ENCODE measurements around the gene GAD1. TPM values are rescaled to one million over a fixed set of nuclear protein-coding genes. Genes with fewer than 3 reads are reported as not detected.

Gene GAD1
- total RNA-seq, 1 experiment from 2014 or later, result 2.4 TPM

DNA sequence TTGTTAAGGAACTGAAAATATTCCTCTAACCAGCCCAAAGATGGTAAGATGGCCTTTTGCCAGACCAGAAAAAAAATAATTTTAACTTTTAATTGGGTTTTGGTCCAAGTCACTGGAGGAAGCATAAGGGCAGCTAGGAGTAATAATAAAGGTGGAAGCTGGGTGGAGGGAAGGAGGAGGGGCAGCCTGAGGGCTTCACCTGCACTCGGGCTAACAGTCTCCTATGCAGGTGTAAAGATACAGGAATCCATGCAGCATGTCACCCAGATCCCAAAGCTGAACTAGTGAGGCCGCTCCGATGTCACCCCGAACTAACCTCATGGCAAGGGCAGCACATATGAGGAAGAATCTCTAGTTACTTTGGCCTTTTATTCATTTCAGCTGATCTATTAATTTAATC, 75.2 kb downstream of the GAD1 start:
- DNase-seq (ENCODE audit: low read depth), result no peak

DNA sequence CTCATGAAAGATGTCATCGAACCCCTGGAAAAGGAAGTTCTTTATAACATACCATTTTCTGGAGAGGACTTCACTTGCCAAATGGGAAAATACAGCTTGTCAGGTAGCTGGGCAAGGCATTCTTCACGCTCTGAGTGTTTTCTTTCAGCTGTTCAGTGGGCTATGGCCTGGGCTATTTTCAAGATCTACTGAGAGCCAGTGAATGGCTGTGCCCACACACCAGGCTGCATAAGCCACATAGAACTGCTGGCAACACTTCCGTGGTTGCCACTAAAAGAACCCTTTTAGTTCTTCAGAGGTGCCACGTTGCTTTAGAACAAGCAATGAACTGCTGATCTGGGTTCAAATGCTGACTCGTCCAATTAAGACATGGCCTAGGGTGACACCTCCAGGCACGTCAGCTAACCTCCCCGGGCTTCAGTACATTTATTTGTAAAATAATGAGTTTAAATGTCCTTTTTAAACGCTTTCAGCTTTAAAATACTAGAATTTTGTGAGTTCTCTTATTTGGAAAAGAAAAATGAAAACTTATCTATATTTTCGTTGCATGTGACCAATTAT, 75.8 kb downstream of the GAD1 start:
- DNase-seq (ENCODE audit: low read depth), result no peak

DNA sequence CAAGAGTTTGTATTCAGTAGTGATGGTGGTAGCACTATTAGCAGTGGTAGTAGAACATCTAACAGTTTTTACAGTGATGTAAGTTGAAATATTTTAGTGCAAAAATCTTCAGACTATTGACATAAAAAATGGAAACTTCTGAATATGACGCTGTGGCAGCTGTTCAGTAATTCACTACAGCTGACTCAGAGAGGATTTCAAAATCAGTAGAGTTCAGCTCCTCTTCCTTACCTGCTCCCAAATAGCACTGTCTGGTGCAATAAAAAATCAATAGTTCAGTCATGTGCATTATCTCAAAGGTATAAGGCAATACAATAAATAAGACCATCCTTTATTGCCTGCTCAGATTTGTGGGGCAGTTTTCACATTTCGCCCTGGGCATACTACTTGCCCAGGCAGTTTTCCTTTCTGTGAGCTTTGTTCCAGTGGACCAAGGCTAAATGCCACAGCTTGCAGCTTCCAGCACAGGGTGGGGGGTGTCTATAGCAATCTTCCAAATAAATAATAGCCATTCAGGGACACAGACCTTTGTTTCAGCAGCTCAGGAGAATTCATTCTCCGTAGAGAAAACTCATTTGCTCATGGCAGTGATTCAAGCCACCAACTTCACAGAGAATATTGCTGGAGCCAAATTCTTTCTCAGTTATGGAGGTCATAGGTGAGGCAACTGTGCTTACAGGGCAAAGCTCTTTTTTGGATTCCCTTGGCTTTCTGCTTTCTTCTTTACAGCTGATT, 78.5 kb downstream of the GAD1 start:
- no peak for DNase-seq (ENCODE audit: low read depth)

DNA sequence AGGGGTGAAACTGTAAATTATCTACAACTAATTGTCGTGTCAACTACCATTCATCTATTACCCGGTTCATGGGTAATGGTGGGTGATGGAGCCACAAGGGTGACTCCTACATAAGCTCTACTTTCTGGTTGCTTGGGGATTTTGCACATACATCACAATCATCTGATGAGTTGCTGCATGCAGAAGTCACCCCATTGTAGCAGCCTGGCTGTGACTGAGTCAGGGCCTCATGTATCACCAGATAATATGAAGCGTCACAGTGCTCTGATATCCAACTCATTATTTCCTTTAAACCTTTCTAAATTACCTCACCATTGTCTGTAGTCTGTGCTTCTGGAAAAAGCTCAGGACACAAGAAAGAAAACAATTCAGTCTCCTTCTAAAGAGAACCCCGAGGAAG, 79.9 kb downstream of the GAD1 start:
- no peak for DNase-seq (ENCODE audit: low read depth)

DNA sequence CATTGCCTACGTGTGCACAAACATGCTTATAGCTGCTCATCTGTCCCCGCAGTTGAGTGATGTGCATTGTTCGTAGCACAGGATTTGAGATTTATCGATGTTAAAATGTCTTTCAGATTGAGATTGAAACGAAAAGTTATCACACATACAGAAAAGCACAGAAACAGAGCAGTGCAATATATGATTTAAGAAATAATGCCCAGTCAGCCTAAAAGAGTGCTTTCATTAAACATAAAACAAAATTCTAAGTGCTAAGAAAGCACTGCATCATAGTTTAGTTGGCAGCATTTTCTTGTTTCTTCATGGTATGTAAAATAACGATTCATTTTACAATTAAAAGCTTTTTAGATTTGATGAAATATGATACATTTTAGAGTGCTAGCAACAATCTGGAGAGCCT, 80.4 kb downstream of the GAD1 start:
- no peak for DNase-seq (ENCODE audit: low read depth)

DNA sequence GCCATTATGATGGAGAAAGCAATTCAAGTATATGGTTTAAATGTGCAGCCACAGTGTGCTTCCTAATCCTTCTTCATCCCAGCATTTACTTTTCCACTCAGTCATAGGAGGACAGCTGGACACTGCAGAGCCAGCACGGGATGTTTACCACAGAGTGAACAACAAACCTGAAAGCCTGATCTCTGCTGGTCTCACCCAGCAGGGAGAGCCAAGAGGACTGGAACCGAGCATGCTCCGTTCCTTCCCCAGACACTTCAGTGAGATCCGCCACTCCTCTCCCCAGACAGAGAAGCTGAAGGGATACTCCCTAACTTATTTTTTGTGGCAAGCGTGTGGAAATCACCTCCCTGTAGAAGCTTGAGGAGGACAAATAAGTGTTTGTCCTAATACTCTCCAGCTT, 89.2 kb downstream of the GAD1 start:
- no peak for DNase-seq (ENCODE audit: low read depth)

Small RNA genes within 50 kb of the gene (small RNA-seq; reads per million reads assigned to genes)
- gene RF00019, result not detected

Other genes starting within 250 kb of the GAD1 start
- not detected in 2 replicates for gene SP5, start 101.5 kb upstream of the GAD1 start, total RNA-seq (2014; rRNA removed; shearing (Covaris generic))
- gene ERICH2, start 46.5 kb upstream of the GAD1 start, total RNA-seq (2014; rRNA removed; shearing (Covaris generic)), result not detected in 2 replicates
- 34.5 and 40.0 TPM in 2 replicates for gene GORASP2, start 112.4 kb downstream of the GAD1 start, total RNA-seq (2014; rRNA removed; shearing (Covaris generic))